Body of pancreas (tissue), 4 donors: ENCODE measurements around the gene COL8A1. TPM values are rescaled to one million over a fixed set of nuclear protein-coding genes. Genes with fewer than 3 reads are reported as not detected.

Experiments
- ATAC-seq: fragments of 150-250 bp; one replicate; pipeline ENCODE4 v1.9.1; 2016
- DNase-seq, 4 donors: peaks; one replicate each; pipeline ENCODE4 v3.0.0-alpha.2; 2019
- H3K27ac ChIP-seq, 4 donors: fragments of 200-600 bp; sonication (generic); 1 replicate in 3 of 4; 2 replicates in 1 of 4; pipeline versions ENCODE4 v1.5.1 to v1.6.1; 2016 to 2019; ENCODE audit warnings: mild to moderate bottlenecking in 1 of 4, mixed read lengths in 1 of 4, moderate library complexity in 1 of 4
- H3K27me3 ChIP-seq, 2 donors: fragments of 200-600 bp; sonication (generic); one replicate each; pipeline ENCODE4 v1.6.0; 2016; ENCODE audit warnings: mild to moderate bottlenecking in 1 of 2
- H3K36me3 ChIP-seq, 2 donors: fragments of 200-600 bp; sonication (generic); replicated peaks in 1 of 2; 2 replicates each; pipeline ENCODE4 v1.5.1; 2016; ENCODE audit warnings: low read depth in 2 of 2; ENCODE audit not compliant: insufficient read depth in 1 of 2
- H3K4me1 ChIP-seq: fragments of 200-600 bp; sonication (generic); one replicate; pipeline ENCODE4 v1.6.0; 2016
- H3K4me3 ChIP-seq, 2 donors: fragments of 200-600 bp; sonication (generic); 1 replicate in 1 of 2; 2 replicates in 1 of 2; pipeline ENCODE4 v1.5.1; 2016 to 2019
- H3K9me3 ChIP-seq, 3 donors: fragments of 200-600 bp; sonication (generic); 1 replicate in 2 of 3; 2 replicates in 1 of 3; pipeline ENCODE4 v1.5.1; 2016
- POLR2A ChIP-seq, 3 donors: fragments of 450-650 bp; IDR thresholded peaks; one replicate each; pipeline ENCODE4 v1.6.1; 2016; ENCODE audit warnings: antibody characterized with exemption in 3 of 3, mild to moderate bottlenecking in 2 of 3
- WGBS, 2 donors: methylation state at CpG; one replicate each; pipeline ENCODE4 v1.1.5; 2017; 5-methylcytosine and 5-hydroxymethylcytosine counted together
- intact Hi-C: fragments of 100-400 bp; cut with DNase I; formaldehyde crosslinking; loops from one replicate; pipeline ENCODE4 v1.15.1; 2023
- total RNA-seq, 2 donors: library from RNA; depleted of rRNA; stranded (reverse); fragments of >200 nt; gene quantifications; one replicate each; pipeline ENCODE4 v1.1.0, GENCODE V29; 2016
- TF ChIP-seq, protein P1 (sequence below), 7 experiments: fragments of 450-650 bp in 4 of 7; fragments of 200-600 bp in 3 of 7; sonication (generic) in 3 of 7; IDR thresholded peaks; one replicate each; pipeline ENCODE4 v1.5.1; 2016 to 2019; ENCODE audit warnings: antibody characterized with exemption in 7 of 7

COL8A1 gene
- total RNA-seq, 2 donors from 2014 or later, result 0.99 to 5.4 TPM

DNA sequence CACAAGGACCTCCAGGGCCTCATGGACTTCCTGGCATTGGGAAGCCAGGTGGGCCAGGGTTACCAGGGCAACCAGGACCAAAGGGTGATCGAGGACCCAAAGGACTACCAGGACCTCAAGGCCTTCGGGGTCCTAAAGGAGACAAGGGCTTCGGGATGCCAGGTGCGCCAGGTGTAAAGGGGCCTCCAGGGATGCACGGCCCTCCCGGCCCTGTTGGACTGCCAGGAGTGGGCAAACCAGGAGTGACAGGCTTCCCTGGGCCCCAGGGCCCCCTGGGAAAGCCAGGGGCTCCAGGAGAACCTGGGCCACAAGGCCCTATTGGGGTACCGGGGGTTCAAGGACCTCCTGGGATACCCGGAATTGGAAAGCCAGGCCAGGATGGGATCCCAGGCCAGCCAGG is 156.1 kb downstream of the COL8A1 start:
- Histone ChIP-seq H3K4me1 (no peaks in the 10 kb centered on the region), H3K9me3 (no peaks in the 10 kb centered on the region), H3K27me3 (no peaks in the 10 kb centered on the region), H3K4me3 (no peak overlapping the region), H3K27ac (no peak overlapping the region), H3K36me3 (no peaks in the 10 kb centered on the region)
- no peak for ATAC-seq
- intact Hi-C loops, result no loop called here
- TF ChIP-seq, protein P1, sequence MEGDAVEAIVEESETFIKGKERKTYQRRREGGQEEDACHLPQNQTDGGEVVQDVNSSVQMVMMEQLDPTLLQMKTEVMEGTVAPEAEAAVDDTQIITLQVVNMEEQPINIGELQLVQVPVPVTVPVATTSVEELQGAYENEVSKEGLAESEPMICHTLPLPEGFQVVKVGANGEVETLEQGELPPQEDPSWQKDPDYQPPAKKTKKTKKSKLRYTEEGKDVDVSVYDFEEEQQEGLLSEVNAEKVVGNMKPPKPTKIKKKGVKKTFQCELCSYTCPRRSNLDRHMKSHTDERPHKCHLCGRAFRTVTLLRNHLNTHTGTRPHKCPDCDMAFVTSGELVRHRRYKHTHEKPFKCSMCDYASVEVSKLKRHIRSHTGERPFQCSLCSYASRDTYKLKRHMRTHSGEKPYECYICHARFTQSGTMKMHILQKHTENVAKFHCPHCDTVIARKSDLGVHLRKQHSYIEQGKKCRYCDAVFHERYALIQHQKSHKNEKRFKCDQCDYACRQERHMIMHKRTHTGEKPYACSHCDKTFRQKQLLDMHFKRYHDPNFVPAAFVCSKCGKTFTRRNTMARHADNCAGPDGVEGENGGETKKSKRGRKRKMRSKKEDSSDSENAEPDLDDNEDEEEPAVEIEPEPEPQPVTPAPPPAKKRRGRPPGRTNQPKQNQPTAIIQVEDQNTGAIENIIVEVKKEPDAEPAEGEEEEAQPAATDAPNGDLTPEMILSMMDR (IDR thresholded peaks at IDR 0.05), result no peak
- no peak for TF ChIP-seq POLR2A (IDR thresholded peaks at IDR 0.05)
- WGBS, 2 donors, result 92 to 93% methylated on average over 5 to 8 of the region's 8 CpGs
- no peak for DNase-seq

DNA sequence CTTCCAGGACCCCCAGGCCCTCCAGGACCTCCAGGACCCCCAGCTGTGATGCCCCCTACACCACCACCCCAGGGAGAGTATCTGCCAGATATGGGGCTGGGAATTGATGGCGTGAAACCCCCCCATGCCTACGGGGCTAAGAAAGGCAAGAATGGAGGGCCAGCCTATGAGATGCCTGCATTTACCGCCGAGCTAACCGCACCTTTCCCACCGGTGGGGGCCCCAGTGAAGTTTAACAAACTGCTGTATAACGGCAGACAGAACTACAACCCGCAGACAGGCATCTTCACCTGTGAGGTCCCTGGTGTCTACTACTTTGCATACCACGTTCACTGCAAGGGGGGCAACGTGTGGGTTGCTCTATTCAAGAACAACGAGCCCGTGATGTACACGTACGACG is 157.2 kb downstream of the COL8A1 start:
- H3K4me3 ChIP-seq, result no peak overlapping the region
- ATAC-seq, result no peak
- no peak for DNase-seq
- WGBS, 2 donors, result 83 to 86% methylated on average over 14 to 15 of the region's 15 CpGs
- no peaks in the 10 kb centered on the region for H3K27me3 ChIP-seq
- no peak for TF ChIP-seq POLR2A (IDR thresholded peaks at IDR 0.05)
- no peaks in the 10 kb centered on the region for H3K9me3 ChIP-seq
- H3K4me1 ChIP-seq, result no peaks in the 10 kb centered on the region
- H3K36me3 ChIP-seq, result no peaks in the 10 kb centered on the region
- H3K27ac ChIP-seq, result no peak overlapping the region
- intact Hi-C loops, result no loop called here

DNA sequence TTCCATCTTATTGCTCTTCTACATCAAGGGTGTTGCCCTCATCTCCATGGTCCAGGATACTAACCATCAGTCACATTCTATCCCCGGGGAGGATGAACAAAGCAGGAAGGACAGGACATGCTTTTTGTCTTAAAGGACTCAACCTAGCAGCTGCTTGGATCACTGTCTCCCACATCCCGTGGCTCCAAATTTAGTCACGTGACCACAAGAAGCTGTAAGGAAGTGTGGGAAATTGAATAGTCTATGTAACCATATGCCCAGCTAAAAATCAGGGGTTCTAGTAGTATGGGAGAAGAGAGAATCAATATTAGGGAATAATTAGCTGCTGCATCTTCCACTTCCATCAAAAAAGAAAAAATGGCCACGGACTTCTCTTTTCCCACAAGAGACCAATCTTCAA is 161.0 kb downstream of the COL8A1 start:
- TF ChIP-seq, protein P1 (IDR thresholded peaks at IDR 0.05), result no peak
- TF ChIP-seq POLR2A (IDR thresholded peaks at IDR 0.05), result no peak
- Histone ChIP-seq H3K36me3 (no peaks in the 10 kb centered on the region), H3K4me1 (no peaks in the 10 kb centered on the region), H3K9me3 (no peaks in the 10 kb centered on the region), H3K4me3 (no peak overlapping the region), H3K27ac (no peak overlapping the region), H3K27me3 (no peaks in the 10 kb centered on the region)
- ATAC-seq (no peak), DNase-seq (no peak)
- intact Hi-C loops, result no loop called here
- 77% methylated on average over 4 of the region's 4 CpGs for WGBS, 2 donors

DNA sequence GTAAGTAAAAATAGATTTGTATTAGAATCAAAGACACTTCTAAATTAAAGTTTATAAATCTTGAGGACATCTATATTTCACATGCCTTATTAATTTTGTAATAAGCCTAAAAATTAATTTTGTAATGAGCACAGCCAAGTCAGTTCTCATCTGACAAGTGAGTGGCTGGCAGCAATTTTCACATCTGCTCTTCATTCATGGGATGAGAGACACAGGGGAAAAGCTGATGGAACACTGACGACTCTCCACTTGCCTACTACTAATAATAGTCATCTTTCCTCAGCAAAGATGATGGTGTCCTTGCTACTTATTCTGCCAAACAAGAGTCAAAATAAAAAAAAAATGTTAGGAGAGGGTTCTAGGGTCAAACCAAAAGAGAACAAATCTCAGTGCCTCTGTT is 164.9 kb downstream of the COL8A1 start:
- H3K27me3 ChIP-seq, result no peaks in the 10 kb centered on the region
- intact Hi-C loops, result no loop called here
- no peaks in the 10 kb centered on the region for H3K4me1 ChIP-seq
- no peak overlapping the region for H3K27ac ChIP-seq
- no peak for ATAC-seq
- H3K4me3 ChIP-seq, result no peak overlapping the region
- no peaks in the 10 kb centered on the region for H3K36me3 ChIP-seq
- TF ChIP-seq, protein P1 (IDR thresholded peaks at IDR 0.05), result no peak
- TF ChIP-seq POLR2A (IDR thresholded peaks at IDR 0.05), result no peak
- no peak for DNase-seq
- peaks cover 0 to 6% (median 0%) of the 10 kb centered on the region in 3 donors for H3K9me3 ChIP-seq
- WGBS, 2 donors, result 85 to 86% methylated on average over 1 of the region's 1 CpG

DNA sequence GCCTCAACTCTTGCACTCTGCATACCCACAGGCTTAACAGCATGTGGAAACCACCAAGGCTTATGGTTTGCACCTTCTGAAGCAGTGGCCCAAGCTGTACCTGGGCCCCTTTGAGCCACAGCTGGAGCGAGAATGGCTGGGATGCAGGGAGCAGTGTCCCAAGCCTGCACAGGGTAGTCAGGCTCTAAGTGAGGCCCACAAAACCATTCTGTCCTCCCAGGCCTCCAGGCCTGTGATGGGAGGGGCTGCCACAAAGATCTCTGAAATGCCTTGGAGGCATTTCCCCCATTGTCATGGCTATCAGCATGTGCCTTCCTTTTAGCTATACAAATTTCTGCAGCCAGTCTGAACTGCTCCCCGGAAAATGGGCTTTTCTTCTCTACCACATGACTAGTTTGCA is 166.8 kb downstream of the COL8A1 start:
- intact Hi-C loops, result no loop called here
- TF ChIP-seq, protein P1 (IDR thresholded peaks at IDR 0.05), result no peak
- no peak for TF ChIP-seq POLR2A (IDR thresholded peaks at IDR 0.05)

More for the DNA sequence above, 166.8 kb downstream of the COL8A1 start:
- DNase-seq (no peak), ATAC-seq (no peak)
- Histone ChIP-seq H3K27me3 (no peaks in the 10 kb centered on the region), H3K9me3 (peaks cover 0 to 6% (median 0%) of the 10 kb centered on the region in 3 donors), H3K36me3 (no peaks in the 10 kb centered on the region), H3K27ac (no peak overlapping the region), H3K4me1 (no peaks in the 10 kb centered on the region), H3K4me3 (no peak overlapping the region)
- 96 to 100% methylated on average over 1 to 2 of the region's 2 CpGs for WGBS, 2 donors
